H9 (cell line): Measurements from ENCODE around the gene NDUFAF2. TPM values are rescaled to one million over a fixed set of nuclear protein-coding genes. Genes with fewer than 3 reads are reported as not detected.

ENCODE experiments used
- DNase-seq: peaks from one replicate; pipeline ENCODE4 v3.0.0-alpha.2; 2017
- H2AFZ ChIP-seq: one replicate; pipeline ENCODE4 v1.6.1; 2013; ENCODE audit warnings: mild to moderate bottlenecking, low read length, control low read depth, moderate library complexity
- H2AK5ac ChIP-seq: 2 replicates; pipeline ENCODE4 v1.6.1; 2013; ENCODE audit warnings: low read length, control low read depth, mixed read lengths; ENCODE audit not compliant: insufficient read length
- H2BK120ac ChIP-seq: one replicate; pipeline ENCODE4 v1.6.1; 2013; ENCODE audit warnings: low read depth, mild to moderate bottlenecking, low read length, control low read depth, inconsistent platforms; ENCODE audit not compliant: poor library complexity, severe bottlenecking
- H2BK12ac ChIP-seq: 2 replicates; pipeline ENCODE4 v1.6.1; 2013; ENCODE audit warnings: low read length, control low read depth, mixed read lengths, low read depth; ENCODE audit not compliant: insufficient read length
- H2BK15ac ChIP-seq: 2 replicates; pipeline ENCODE4 v1.6.1; 2013; ENCODE audit warnings: low read depth, low read length, control low read depth
- H2BK20ac ChIP-seq: one replicate; pipeline ENCODE4 v1.6.1; 2013; ENCODE audit warnings: low read depth, mild to moderate bottlenecking, low read length, control low read depth, inconsistent platforms; ENCODE audit not compliant: poor library complexity, severe bottlenecking
- H2BK5ac ChIP-seq: 2 replicates; pipeline ENCODE4 v1.6.1; 2013; ENCODE audit warnings: low read length, control low read depth, mixed read lengths; ENCODE audit not compliant: insufficient read length
- H3K14ac ChIP-seq: 2 replicates; pipeline ENCODE4 v1.6.1; 2013; ENCODE audit warnings: low read length, control low read depth; ENCODE audit not compliant: insufficient read depth
- H3K18ac ChIP-seq: 2 replicates; pipeline ENCODE4 v1.6.1; 2013; ENCODE audit warnings: low read depth, mild to moderate bottlenecking, mixed read lengths, low read length, control low read depth; ENCODE audit not compliant: insufficient read length
- H3K23ac ChIP-seq: 2 replicates; pipeline ENCODE4 v1.6.1; 2013; ENCODE audit warnings: low read length, control low read depth, mixed read lengths, low read depth; ENCODE audit not compliant: insufficient read length
- H3K23me2 ChIP-seq: 2 replicates; pipeline ENCODE4 v1.6.1; 2013; ENCODE audit warnings: low read depth, mild to moderate bottlenecking, mixed read lengths, low read length, control low read depth; ENCODE audit not compliant: insufficient read length, poor library complexity, severe bottlenecking
- H3K27ac ChIP-seq: 2 replicates; pipeline ENCODE4 v1.5.1; 2013; ENCODE audit warnings: low read length, control low read depth, mixed read lengths, low read depth; ENCODE audit not compliant: insufficient read length
- H3K27me3 ChIP-seq: 2 replicates; pipeline ENCODE4 v1.6.1; 2013; ENCODE audit warnings: low read length, control low read depth, inconsistent platforms; ENCODE audit not compliant: insufficient read depth
- H3K4ac ChIP-seq: 2 replicates; pipeline ENCODE4 v1.6.1; 2013; ENCODE audit warnings: low read depth, mild to moderate bottlenecking, control low read depth, inconsistent platforms, low read length, moderate library complexity
- H3K4me1 ChIP-seq: 2 replicates; pipeline ENCODE4 v1.6.1; 2013; ENCODE audit warnings: low read length, control low read depth, inconsistent platforms; ENCODE audit not compliant: insufficient read depth
- H3K4me2 ChIP-seq: 2 replicates; pipeline ENCODE4 v1.6.1; 2013; ENCODE audit warnings: low read length, control low read depth, mixed read lengths; ENCODE audit not compliant: insufficient read length, insufficient read depth
- H3K56ac ChIP-seq: 2 replicates; pipeline ENCODE4 v1.6.1; 2013; ENCODE audit warnings: low read depth, mild to moderate bottlenecking, mixed read lengths, low read length, control low read depth; ENCODE audit not compliant: insufficient read length
- H3K79me1 ChIP-seq: 2 replicates; pipeline ENCODE4 v1.6.1; 2013; ENCODE audit warnings: low read depth, mild to moderate bottlenecking, moderate library complexity, low read length, control low read depth, inconsistent platforms; ENCODE audit not compliant: insufficient read depth, poor library complexity, severe bottlenecking
- H3K79me2 ChIP-seq: 2 replicates; pipeline ENCODE4 v1.6.1; 2013; ENCODE audit warnings: low read length, control low read depth, inconsistent platforms; ENCODE audit not compliant: insufficient read depth
- H3K9ac ChIP-seq: 2 replicates; pipeline ENCODE4 v1.6.1; 2013; ENCODE audit warnings: low read length, control low read depth, mixed read lengths; ENCODE audit not compliant: insufficient read length; ENCODE audit errors: extremely low read depth
- H3K9me3 ChIP-seq: one replicate; pipeline ENCODE4 v1.6.1; 2013; ENCODE audit warnings: low read depth, low read length, inconsistent platforms; ENCODE audit not compliant: control insufficient read depth
- H3T11ph ChIP-seq: one replicate; pipeline ENCODE4 v1.6.1; 2013; ENCODE audit warnings: mild to moderate bottlenecking, low read length, control low read depth, inconsistent platforms
- H4K20me1 ChIP-seq: one replicate; pipeline ENCODE4 v1.6.1; 2013; ENCODE audit not compliant: control insufficient read depth, insufficient read length, insufficient read depth
- H4K5ac ChIP-seq: 2 replicates; pipeline ENCODE4 v1.6.1; 2013; ENCODE audit warnings: low read depth, mild to moderate bottlenecking, mixed read lengths, low read length, control low read depth; ENCODE audit not compliant: insufficient read length
- H4K8ac ChIP-seq: replicated peaks from 2 replicates; pipeline ENCODE4 v1.6.1; 2013; ENCODE audit warnings: low read length, control low read depth, mixed read lengths, low read depth; ENCODE audit not compliant: insufficient read length
- H4K91ac ChIP-seq: 2 replicates; pipeline ENCODE4 v1.6.1; 2013; ENCODE audit warnings: low read depth, mild to moderate bottlenecking, moderate library complexity, mixed read lengths, low read length, control low read depth; ENCODE audit not compliant: insufficient read length
- H3K27ac Mint-ChIP-seq, 3 experiments: 2 replicates in 2 of 3; 3 replicates in 1 of 3; pipeline ENCODE4 v1.8.0; 2020 to 2021; ENCODE audit warnings: mixed read lengths in 3 of 3, mild to moderate bottlenecking in 1 of 3, moderate library complexity in 1 of 3
- H3K27me3 Mint-ChIP-seq: 2 replicates; pipeline ENCODE4 v1.8.0; 2021; ENCODE audit warnings: low read depth, mild to moderate bottlenecking, moderate library complexity, mixed read lengths
- H3K36me3 Mint-ChIP-seq, 3 experiments: 2 replicates in 2 of 3; 3 replicates in 1 of 3; pipeline ENCODE4 v1.8.0; 2020 to 2021; ENCODE audit warnings: low read depth in 3 of 3, mixed read lengths in 3 of 3; ENCODE audit not compliant: insufficient read depth in 1 of 3
- H3K4me1 Mint-ChIP-seq, 2 experiments: 2 replicates each; pipeline ENCODE4 v1.8.0; 2020; ENCODE audit warnings: mixed read lengths in 2 of 2
- H3K4me3 Mint-ChIP-seq, 2 experiments: 2 replicates in 1 of 2; 3 replicates in 1 of 2; pipeline ENCODE4 v1.8.0; 2020 to 2021; ENCODE audit warnings: mild to moderate bottlenecking in 2 of 2, mixed read lengths in 2 of 2, moderate library complexity in 1 of 2
- H3K9me3 Mint-ChIP-seq, 2 experiments: 2 replicates in 1 of 2; 3 replicates in 1 of 2; pipeline ENCODE4 v1.8.0; 2020; ENCODE audit warnings: mild to moderate bottlenecking in 2 of 2, mixed read lengths in 2 of 2, moderate library complexity in 1 of 2
- WGBS: extraction: QIAGEN DNeasy Blood & Tissue Kit; methylation state at CpG from one replicate; pipeline ENCODE4 v1.1.7; 2013; ENCODE audit warnings: missing lambda C conversion rate, low lambda C conversion rate, mixed read lengths; ENCODE audit not compliant: insufficient read length; ENCODE audit errors: extremely low coverage; 5-methylcytosine and 5-hydroxymethylcytosine counted together
- total RNA-seq: library from RNA; stranded (reverse); gene quantifications from 2 replicates; pipeline ENCODE4 v1.2.1, GENCODE V29; 2021
- TF ChIP-seq, protein P1 (sequence below): fragments of 200-600 bp; sonication (generic); conservative IDR thresholded peaks from 3 replicates; pipeline ENCODE4 v1.8.0; 2021; ENCODE audit warnings: antibody characterized with exemption, mild to moderate bottlenecking

The NDUFAF2 gene
- total RNA-seq, 1 experiment from 2014 or later = 31.4 TPM

DNA sequence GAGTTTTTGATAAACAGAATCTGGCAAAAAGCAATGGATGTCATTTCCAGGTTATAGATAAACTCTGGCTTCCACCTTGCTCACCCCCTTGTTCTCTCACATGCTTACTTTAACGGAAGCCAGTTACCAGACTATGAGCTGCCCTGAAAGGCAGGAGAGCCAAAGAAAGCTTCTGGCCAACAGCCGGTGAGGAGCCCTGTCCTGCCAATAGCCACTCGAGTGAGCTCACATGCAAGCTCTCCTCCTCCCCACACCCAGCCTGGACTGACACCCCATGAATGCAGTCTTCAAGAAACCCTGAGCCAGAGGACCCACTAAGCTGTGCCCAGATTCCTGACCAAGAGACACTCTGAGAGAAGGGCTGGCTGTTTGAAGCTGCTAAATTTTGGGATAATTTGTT, 231.6 kb downstream of the NDUFAF2 start:
- no peak overlapping the region; a peak in 1 of 7 replicates for H3K27ac Mint-ChIP-seq
- Histone ChIP-seq H3K14ac (no peak overlapping the region), H3K9ac (no peak overlapping the region), H3K4ac (no peak overlapping the region), H3T11ph (no peak overlapping the region), H2AK5ac (no peak overlapping the region), H2BK120ac (no peak overlapping the region), H3K56ac (no peak overlapping the region), H3K23me2 (no peaks in the 10 kb centered on the region), H3K79me2 (no peaks in the 10 kb centered on the region), H4K8ac (no peak overlapping the region), H3K4me2 (no peak overlapping the region), H2BK15ac (no peak overlapping the region), H3K18ac (no peak overlapping the region), H2BK20ac (no peak overlapping the region), H3K4me1 (no peaks in the 10 kb centered on the region), H3K27ac (no peak overlapping the region), H3K79me1 (no peaks in the 10 kb centered on the region), H3K9me3 (no peaks in the 10 kb centered on the region), H4K20me1 (no peaks in the 10 kb centered on the region), H2BK12ac (no peak overlapping the region), H4K5ac (no peak overlapping the region), H4K91ac (no peak overlapping the region), H2BK5ac (no peak overlapping the region), H3K23ac (no peak overlapping the region), H3K27me3 (no peaks in the 10 kb centered on the region), H2AFZ (no peak overlapping the region)
- H3K27me3 Mint-ChIP-seq = no peaks in the 10 kb centered on the region
- no peak overlapping the region for H3K4me3 Mint-ChIP-seq
- TF ChIP-seq, protein P1, sequence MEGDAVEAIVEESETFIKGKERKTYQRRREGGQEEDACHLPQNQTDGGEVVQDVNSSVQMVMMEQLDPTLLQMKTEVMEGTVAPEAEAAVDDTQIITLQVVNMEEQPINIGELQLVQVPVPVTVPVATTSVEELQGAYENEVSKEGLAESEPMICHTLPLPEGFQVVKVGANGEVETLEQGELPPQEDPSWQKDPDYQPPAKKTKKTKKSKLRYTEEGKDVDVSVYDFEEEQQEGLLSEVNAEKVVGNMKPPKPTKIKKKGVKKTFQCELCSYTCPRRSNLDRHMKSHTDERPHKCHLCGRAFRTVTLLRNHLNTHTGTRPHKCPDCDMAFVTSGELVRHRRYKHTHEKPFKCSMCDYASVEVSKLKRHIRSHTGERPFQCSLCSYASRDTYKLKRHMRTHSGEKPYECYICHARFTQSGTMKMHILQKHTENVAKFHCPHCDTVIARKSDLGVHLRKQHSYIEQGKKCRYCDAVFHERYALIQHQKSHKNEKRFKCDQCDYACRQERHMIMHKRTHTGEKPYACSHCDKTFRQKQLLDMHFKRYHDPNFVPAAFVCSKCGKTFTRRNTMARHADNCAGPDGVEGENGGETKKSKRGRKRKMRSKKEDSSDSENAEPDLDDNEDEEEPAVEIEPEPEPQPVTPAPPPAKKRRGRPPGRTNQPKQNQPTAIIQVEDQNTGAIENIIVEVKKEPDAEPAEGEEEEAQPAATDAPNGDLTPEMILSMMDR = no peak
- WGBS = no CpG with 5 or more reads among the region's 3 CpGs
- no peaks in the 10 kb centered on the region for H3K9me3 Mint-ChIP-seq
- DNase-seq = no peak
- H3K4me1 Mint-ChIP-seq = no peaks in the 10 kb centered on the region
- H3K36me3 Mint-ChIP-seq = no peaks in the 10 kb centered on the region
